MM.1S (cell line): ENCODE results near the gene MEIG1.
A peak's percentile ranks its signal among the peaks of the same experiment; 100 is the strongest.

Experiments used
- DNase-seq: peaks from one replicate; pipeline ENCODE4 v3.0.0-alpha.2; 2015
- H2AFZ ChIP-seq: fragments of 300-600 bp; sonication (generic); 2 replicates; pipeline ENCODE4 v1.6.0; 2016; ENCODE audit warnings: antibody characterized with exemption, low read length
- H3F3A ChIP-seq: fragments of 300-600 bp; sonication (generic); 2 replicates; pipeline ENCODE4 v1.6.1; 2016; ENCODE audit warnings: mild to moderate bottlenecking, antibody characterized with exemption, low read length, moderate library complexity, mixed read lengths; ENCODE audit not compliant: insufficient read depth
- H3K27ac ChIP-seq: fragments of 300-600 bp; sonication (generic); 2 replicates; pipeline ENCODE4 v1.5.1; 2016; ENCODE audit warnings: mild to moderate bottlenecking, low read length
- H3K27me3 ChIP-seq: fragments of 300-600 bp; sonication (generic); replicated peaks from 2 replicates; pipeline ENCODE4 v1.6.0; 2016; ENCODE audit warnings: low read length; ENCODE audit not compliant: insufficient read depth
- H3K36me3 ChIP-seq: fragments of 300-600 bp; sonication (generic); replicated peaks from 2 replicates; pipeline ENCODE4 v1.6.1; 2016; ENCODE audit warnings: mild to moderate bottlenecking, low read length, mixed read lengths; ENCODE audit not compliant: insufficient read depth
- H3K4me1 ChIP-seq: fragments of 300-600 bp; sonication (generic); 2 replicates; pipeline ENCODE4 v1.6.1; 2016; ENCODE audit warnings: low read length, mixed read lengths
- H3K4me2 ChIP-seq: fragments of 300-600 bp; sonication (generic); 2 replicates; pipeline ENCODE4 v1.6.0; 2016; ENCODE audit warnings: low read depth, low read length
- H3K4me3 ChIP-seq: fragments of 300-600 bp; sonication (generic); 2 replicates; pipeline ENCODE4 v1.5.1; 2016; ENCODE audit warnings: low read length, mixed read lengths
- H3K79me2 ChIP-seq: fragments of 300-600 bp; sonication (generic); 2 replicates; pipeline ENCODE4 v1.6.1; 2016; ENCODE audit warnings: mixed run types, low read length, mixed read lengths
- H3K9ac ChIP-seq: fragments of 300-600 bp; sonication (generic); 2 replicates; pipeline ENCODE4 v1.6.1; 2016; ENCODE audit warnings: low read length, mixed read lengths
- H3K9me2 ChIP-seq: fragments of 300-600 bp; sonication (generic); replicated peaks from 2 replicates; pipeline ENCODE4 v1.6.1; 2016; ENCODE audit warnings: mild to moderate bottlenecking, low read length, mixed read lengths; ENCODE audit not compliant: insufficient read depth
- H3K9me3 ChIP-seq: fragments of 300-600 bp; sonication (generic); replicated peaks from 2 replicates; pipeline ENCODE4 v1.6.1; 2016; ENCODE audit warnings: mild to moderate bottlenecking, low read length, mixed read lengths; ENCODE audit not compliant: insufficient read depth
- H4K20me1 ChIP-seq: fragments of 300-600 bp; sonication (generic); 2 replicates; pipeline ENCODE4 v1.6.1; 2016; ENCODE audit warnings: mild to moderate bottlenecking, low read length, moderate library complexity, mixed read lengths; ENCODE audit not compliant: insufficient read depth
- EZH2 ChIP-seq: fragments of 300-600 bp; sonication (generic); optimal IDR thresholded peaks from 2 replicates; pipeline ENCODE3; 2017; ENCODE audit warnings: low read depth, mild to moderate bottlenecking, antibody characterized with exemption, low read length, mixed read lengths
- EZH2phosphoT487 ChIP-seq: fragments of 300-600 bp; sonication (generic); IDR thresholded peaks from 2 replicates; pipeline ENCODE4 v1.6.1; 2018; ENCODE audit warnings: antibody characterized with exemption, low read length
- TF ChIP-seq, protein P1 (sequence below): fragments of 300-600 bp; sonication (generic); IDR thresholded peaks from 2 replicates; pipeline ENCODE4 v1.5.1; 2016; ENCODE audit warnings: antibody characterized with exemption, low read length, mixed read lengths

Gene MEIG1

DNA sequence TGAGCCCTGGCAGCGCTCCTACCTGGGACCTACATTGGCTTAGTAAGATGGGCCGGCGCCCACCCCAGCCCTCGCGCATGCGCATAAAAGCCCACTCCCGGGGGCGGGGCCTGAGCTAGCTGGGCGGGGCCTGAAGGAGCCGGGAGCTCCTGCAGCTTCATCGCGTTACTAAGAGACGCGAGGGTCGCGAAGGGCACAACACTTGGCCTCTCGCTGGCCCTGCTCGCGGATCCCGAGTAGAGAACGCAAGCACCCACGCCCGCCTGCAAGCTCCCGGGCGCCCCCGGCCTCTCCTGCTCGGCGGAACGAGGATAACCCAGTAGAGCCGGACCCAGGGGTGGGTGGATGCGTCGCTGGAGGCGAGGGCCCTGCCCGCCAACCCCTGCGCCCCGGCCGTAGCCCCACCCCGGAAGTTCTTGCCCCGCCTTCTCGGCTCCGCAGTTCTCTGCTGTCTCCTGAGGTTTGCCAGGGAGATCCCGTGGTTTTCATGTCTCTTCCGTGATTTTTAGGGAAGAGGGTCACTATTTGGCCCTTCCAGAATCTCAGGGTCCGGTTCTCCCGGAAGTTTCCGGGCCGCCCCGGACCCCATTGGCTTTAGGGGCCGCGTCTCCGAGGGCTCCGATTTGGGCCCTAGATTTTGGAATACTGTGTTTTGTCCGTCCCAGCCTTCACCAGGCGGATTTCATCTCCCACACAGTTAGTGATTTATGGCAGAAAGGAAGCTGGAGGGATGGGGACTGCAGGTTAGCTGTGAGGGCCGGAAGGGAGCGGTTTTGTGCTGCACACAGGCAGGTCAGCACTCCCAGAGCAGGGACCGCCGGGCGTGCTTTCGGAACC, at the start of gene MEIG1:
Gene MEIG1, plus strand, starts transcription at position 168 of the 837 bp plus-strand sequence. CDS start 7,081 bp downstream, outside the sequence.
- Histone ChIP-seq H2AFZ (peak within 1 kb of the TSS; percentile 89), H3K9me2 (no peaks in the 10 kb centered on the region), H3K9me3 (no peaks in the 10 kb centered on the region), H3K36me3 (no peaks in the 10 kb centered on the region), H3K9ac (peak within 1 kb of the TSS; percentile 97), H4K20me1 (no peaks in the 10 kb centered on the region), H3K4me2 (peak within 1 kb of the TSS; percentile 92), H3K27me3 (no peaks in the 10 kb centered on the region), H3K79me2 (no peaks in the 10 kb centered on the region), H3K4me1 (peaks cover 8% of the 10 kb centered on the region; the same call in 1 of the 2 replicates), H3K27ac (peak within 1 kb of the TSS; percentile 96), H3F3A (peaks cover 20% of the 10 kb centered on the region), H3K4me3 (peak within 1 kb of the TSS; percentile 94)
- TF ChIP-seq EZH2: no peak
- peak; percentile 84 for DNase-seq

- H3K9me3 ChIP-seq: no peaks in the 10 kb centered on the region
- H3K36me3 ChIP-seq: peaks cover 13% of the 10 kb centered on the region
- peaks cover 3% of the 10 kb centered on the region; the same call in 1 of the 2 replicates for H3F3A ChIP-seq
- no peak for TF ChIP-seq EZH2
- TF ChIP-seq EZH2phosphoT487: no peak
- TF ChIP-seq, protein P1, sequence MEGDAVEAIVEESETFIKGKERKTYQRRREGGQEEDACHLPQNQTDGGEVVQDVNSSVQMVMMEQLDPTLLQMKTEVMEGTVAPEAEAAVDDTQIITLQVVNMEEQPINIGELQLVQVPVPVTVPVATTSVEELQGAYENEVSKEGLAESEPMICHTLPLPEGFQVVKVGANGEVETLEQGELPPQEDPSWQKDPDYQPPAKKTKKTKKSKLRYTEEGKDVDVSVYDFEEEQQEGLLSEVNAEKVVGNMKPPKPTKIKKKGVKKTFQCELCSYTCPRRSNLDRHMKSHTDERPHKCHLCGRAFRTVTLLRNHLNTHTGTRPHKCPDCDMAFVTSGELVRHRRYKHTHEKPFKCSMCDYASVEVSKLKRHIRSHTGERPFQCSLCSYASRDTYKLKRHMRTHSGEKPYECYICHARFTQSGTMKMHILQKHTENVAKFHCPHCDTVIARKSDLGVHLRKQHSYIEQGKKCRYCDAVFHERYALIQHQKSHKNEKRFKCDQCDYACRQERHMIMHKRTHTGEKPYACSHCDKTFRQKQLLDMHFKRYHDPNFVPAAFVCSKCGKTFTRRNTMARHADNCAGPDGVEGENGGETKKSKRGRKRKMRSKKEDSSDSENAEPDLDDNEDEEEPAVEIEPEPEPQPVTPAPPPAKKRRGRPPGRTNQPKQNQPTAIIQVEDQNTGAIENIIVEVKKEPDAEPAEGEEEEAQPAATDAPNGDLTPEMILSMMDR: no peak
- H3K4me2 ChIP-seq: no peak overlapping the region
- peaks cover 64% of the 10 kb centered on the region for H3K79me2 ChIP-seq
- DNase-seq: no peak
- H4K20me1 ChIP-seq: no peaks in the 10 kb centered on the region
- H3K27ac ChIP-seq: no peak overlapping the region
- no peaks in the 10 kb centered on the region for H3K9me2 ChIP-seq
- H3K9ac ChIP-seq: no peak overlapping the region
- no peak overlapping the region for H2AFZ ChIP-seq
- H3K4me3 ChIP-seq: no peak overlapping the region
- no peaks in the 10 kb centered on the region for H3K27me3 ChIP-seq
- H3K4me1 ChIP-seq: no peaks in the 10 kb centered on the region
These were observed 48.2 kb upstream of the MEIG1 start for GRCh38 chr10:14910953-14911352.

DNA sequence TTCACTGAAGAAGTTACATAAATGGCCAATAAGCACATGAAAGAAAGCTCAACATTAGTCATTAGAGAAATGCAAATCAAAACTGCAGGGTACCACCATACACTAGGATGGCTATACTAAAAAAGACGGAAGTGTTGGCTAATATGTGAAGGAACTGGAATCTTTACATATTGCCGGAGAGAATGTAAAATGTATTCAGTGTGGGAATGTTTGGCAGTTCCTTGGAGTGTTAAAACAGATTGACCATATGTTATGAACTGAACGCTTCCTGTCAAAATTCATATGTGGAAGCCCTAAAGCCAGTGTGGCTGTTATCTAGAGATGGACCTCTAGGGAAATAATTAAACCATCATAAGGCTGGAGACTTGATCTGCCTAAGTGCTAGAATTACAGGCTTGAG, 47.4 kb upstream of the MEIG1 start:
- no peaks in the 10 kb centered on the region for H3K9me3 ChIP-seq
- H3K4me3 ChIP-seq: no peak overlapping the region
- TF ChIP-seq, protein P1: no peak
- H3K27ac ChIP-seq: no peak overlapping the region
- H3F3A ChIP-seq: peaks cover 3% of the 10 kb centered on the region; the same call in 1 of the 2 replicates
- no peaks in the 10 kb centered on the region for H3K4me1 ChIP-seq
- H3K4me2 ChIP-seq: no peak overlapping the region
- no peaks in the 10 kb centered on the region for H3K27me3 ChIP-seq
- no peak overlapping the region for H2AFZ ChIP-seq
- no peaks in the 10 kb centered on the region for H4K20me1 ChIP-seq
- no peak overlapping the region for H3K9ac ChIP-seq
- DNase-seq: no peak
- peaks cover 18% of the 10 kb centered on the region for H3K36me3 ChIP-seq
- no peaks in the 10 kb centered on the region for H3K9me2 ChIP-seq
- H3K79me2 ChIP-seq: peaks cover 71% of the 10 kb centered on the region

DNA sequence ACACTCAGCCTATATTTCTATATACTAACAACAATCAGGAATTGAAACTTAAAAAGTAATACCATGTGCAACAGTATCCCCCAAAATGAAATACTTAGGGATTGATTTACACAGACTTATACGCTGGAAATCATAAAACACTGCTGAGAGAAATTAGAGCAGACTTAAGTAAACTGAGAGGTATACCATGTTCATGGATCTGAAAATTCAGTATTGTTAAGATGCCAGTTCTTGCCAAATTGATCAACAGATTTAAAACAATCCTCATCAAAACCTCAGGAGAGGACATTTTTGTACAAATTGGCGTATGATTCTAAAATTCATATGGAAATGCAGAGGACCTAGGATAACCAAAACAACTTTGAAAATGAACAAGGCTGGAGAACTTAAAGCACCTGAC, 42.6 kb upstream of the MEIG1 start:
- Histone ChIP-seq H2AFZ (no peak overlapping the region), H3K27ac (no peak overlapping the region), H3F3A (peaks cover 17% of the 10 kb centered on the region), H3K9me2 (no peaks in the 10 kb centered on the region), H3K4me1 (peaks cover 15% of the 10 kb centered on the region), H3K36me3 (peaks cover 24% of the 10 kb centered on the region), H3K79me2 (peaks cover 62% of the 10 kb centered on the region), H3K4me3 (no peak overlapping the region), H3K9ac (no peak overlapping the region), H3K4me2 (no peak overlapping the region), H3K27me3 (no peaks in the 10 kb centered on the region), H3K9me3 (no peaks in the 10 kb centered on the region), H4K20me1 (no peaks in the 10 kb centered on the region)
- no peak for DNase-seq
- no peak for TF ChIP-seq EZH2phosphoT487
- TF ChIP-seq, protein P1: no peak
- TF ChIP-seq EZH2: no peak
